Measurements from ENCODE around the gene PPP1R14D. TPM values are rescaled to one million over a fixed set of nuclear protein-coding genes. Genes with fewer than 3 reads are reported as not detected.

PPP1R14D gene
- total RNA-seq, 2 experiments from 2014 or later: not detected

DNA sequence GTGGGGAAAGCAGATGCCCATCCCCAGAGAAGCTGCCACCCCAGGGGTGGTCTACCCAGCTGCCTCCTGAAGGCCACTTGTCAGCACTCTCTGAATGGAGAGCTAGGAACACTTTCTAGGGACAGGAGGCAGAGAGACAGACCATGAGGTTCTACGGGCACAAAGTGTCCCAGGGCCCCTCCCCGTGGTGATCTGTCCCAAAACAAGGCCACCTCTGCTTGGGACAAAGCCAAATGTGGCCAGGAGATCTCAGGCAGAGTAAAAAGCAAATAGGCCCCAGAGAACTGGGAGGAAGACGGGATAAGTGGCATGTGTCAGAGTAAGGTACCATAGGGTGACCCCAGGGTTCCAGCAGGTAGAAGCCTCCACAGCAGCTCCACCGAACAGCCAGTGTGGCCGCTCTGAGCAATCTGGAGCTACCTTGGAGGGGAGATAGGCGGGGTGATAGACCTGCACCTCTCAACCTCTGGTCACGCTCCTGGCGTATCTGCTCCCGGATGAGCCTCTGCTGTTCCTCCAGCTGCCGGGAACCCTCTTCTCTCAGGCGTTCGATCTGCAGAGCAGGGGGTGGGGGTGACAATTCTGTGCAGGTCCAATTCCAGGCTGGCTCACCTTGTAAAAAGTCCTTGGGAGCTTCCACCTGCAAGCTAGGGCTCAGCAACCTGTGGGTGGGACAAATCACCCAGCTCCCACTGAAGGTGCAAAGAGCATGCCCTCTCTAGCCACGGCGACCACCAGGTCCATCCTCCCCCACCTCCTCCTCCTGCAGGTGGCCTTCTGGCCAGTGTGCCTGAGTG lies 52.6 kb downstream of the PPP1R14D start:
- no peak for DNase-seq (ENCODE audit: low spot score)
- Histone ChIP-seq H3K9me3 (ENCODE audit: low read length) (no peaks in the 10 kb centered on the region), H3K4me2 (ENCODE audit: low read length) (no peak overlapping the region), H3K4me3 (ENCODE audit: low read depth, low read length, poor library complexity, severe bottlenecking) (no peak overlapping the region), H3K79me2 (ENCODE audit: insufficient read depth, low read depth, low read length) (no peaks in the 10 kb centered on the region), H3K9me2 (ENCODE audit: insufficient read depth, low read length) (no peaks in the 10 kb centered on the region), H3K4me1 (ENCODE audit: insufficient read depth, low read length, poor library complexity, severe bottlenecking) (peaks cover 6% of the 10 kb centered on the region), H4K20me1 (ENCODE audit: insufficient read depth, low read length) (no peaks in the 10 kb centered on the region), H3K27ac (ENCODE audit: low read depth, low read length, poor library complexity, severe bottlenecking) (no peak overlapping the region), H2AFZ (ENCODE audit: low read length) (no peak overlapping the region), H3K36me3 (ENCODE audit: insufficient read depth, low read length) (peaks cover 69% of the 10 kb centered on the region)
- ChIA-PET CTCF (ENCODE audit: unreplicated experiment) (interaction anchor here (0.8 kb wide), 1 partner anchor 12 kb away, joined by 3 read pairs; the partner anchor contains the start of gene GCHFR), POLR2A (no interaction called here)
- intact Hi-C loops (cut with micrococcal nuclease; ENCODE audit: unreplicated experiment): no loop called here
- TF ChIP-seq, protein P1, sequence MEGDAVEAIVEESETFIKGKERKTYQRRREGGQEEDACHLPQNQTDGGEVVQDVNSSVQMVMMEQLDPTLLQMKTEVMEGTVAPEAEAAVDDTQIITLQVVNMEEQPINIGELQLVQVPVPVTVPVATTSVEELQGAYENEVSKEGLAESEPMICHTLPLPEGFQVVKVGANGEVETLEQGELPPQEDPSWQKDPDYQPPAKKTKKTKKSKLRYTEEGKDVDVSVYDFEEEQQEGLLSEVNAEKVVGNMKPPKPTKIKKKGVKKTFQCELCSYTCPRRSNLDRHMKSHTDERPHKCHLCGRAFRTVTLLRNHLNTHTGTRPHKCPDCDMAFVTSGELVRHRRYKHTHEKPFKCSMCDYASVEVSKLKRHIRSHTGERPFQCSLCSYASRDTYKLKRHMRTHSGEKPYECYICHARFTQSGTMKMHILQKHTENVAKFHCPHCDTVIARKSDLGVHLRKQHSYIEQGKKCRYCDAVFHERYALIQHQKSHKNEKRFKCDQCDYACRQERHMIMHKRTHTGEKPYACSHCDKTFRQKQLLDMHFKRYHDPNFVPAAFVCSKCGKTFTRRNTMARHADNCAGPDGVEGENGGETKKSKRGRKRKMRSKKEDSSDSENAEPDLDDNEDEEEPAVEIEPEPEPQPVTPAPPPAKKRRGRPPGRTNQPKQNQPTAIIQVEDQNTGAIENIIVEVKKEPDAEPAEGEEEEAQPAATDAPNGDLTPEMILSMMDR (conservative IDR thresholded peaks at IDR 0.05; ENCODE audit: low read length): no peak
- BruUV-seq (replicated peaks): no TSS peak

DNA sequence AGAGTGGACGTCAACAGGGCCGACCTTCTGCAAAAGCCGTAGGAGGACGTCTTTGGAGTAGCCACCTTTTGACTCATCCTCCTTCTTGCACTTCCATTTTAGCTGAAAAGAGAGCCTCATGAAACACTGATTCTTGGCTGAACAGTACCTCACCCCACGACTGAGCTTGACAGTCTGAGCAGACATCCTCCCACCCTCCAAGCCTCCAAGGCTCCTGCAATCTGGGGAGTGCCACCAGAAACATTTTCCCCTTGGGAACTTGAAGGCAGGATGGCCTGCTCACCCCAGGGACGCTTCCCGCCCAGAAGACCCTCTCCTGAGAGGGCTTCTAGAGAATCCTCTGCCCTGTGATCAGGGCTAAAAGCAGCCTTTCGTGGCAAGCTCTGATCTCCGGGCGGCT lies 53.5 kb downstream of the PPP1R14D start:
- no peak overlapping the region for H3K4me2 ChIP-seq (ENCODE audit: low read length)
- H3K4me3 ChIP-seq (ENCODE audit: low read depth, low read length, poor library complexity, severe bottlenecking): no peak overlapping the region
- H2AFZ ChIP-seq (ENCODE audit: low read length): no peak overlapping the region
- no peak for DNase-seq (ENCODE audit: low spot score)
- BruUV-seq (replicated peaks): no TSS peak
- no peaks in the 10 kb centered on the region for H4K20me1 ChIP-seq (ENCODE audit: insufficient read depth, low read length)
- no peak overlapping the region for H3K27ac ChIP-seq (ENCODE audit: low read depth, low read length, poor library complexity, severe bottlenecking)
- peaks cover 16% of the 10 kb centered on the region for H3K4me1 ChIP-seq (ENCODE audit: insufficient read depth, low read length, poor library complexity, severe bottlenecking)
- no peaks in the 10 kb centered on the region for H3K79me2 ChIP-seq (ENCODE audit: insufficient read depth, low read depth, low read length)
- no peaks in the 10 kb centered on the region for H3K9me2 ChIP-seq (ENCODE audit: insufficient read depth, low read length)
- no peaks in the 10 kb centered on the region for H3K9me3 ChIP-seq (ENCODE audit: low read length)
- H3K36me3 ChIP-seq (ENCODE audit: insufficient read depth, low read length): peaks cover 69% of the 10 kb centered on the region
- POLR2A ChIA-PET: no interaction called here
- no peak for TF ChIP-seq EZH2phosphoT487 (IDR thresholded peaks at IDR 0.05; ENCODE audit: borderline replicate concordance, low read depth, low read length)
- TF ChIP-seq, protein P1 (conservative IDR thresholded peaks at IDR 0.05; ENCODE audit: low read length): no peak
- intact Hi-C loops (cut with micrococcal nuclease; ENCODE audit: unreplicated experiment): no loop called here
- CTCF ChIA-PET (ENCODE audit: unreplicated experiment): no interaction called here

DNA sequence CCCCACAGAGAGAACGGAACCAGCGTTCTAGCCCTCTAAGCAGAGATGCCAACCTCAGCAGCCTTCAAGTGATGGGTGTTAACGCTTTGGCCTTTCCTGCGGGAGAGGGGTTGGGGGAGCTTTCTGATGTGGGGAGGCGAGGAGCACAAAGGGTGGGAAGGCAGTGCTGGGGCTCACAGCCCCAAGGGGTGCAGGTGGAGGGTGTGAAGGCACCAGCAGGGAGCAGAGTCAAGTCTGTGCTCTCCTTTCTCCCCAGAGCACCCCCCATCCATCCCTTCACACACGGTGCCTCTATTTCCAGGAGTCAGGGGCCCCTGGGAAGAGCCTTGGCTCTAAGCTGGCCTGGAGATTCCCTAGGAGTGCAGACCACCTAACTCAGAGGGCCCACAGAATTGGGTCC lies 54.6 kb downstream of the PPP1R14D start:
- H3K36me3 ChIP-seq (ENCODE audit: insufficient read depth, low read length): peaks cover 60% of the 10 kb centered on the region; the same call in 1 of the 2 replicates
- no peak overlapping the region for H2AFZ ChIP-seq (ENCODE audit: low read length)
- H3K9me2 ChIP-seq (ENCODE audit: insufficient read depth, low read length): no peaks in the 10 kb centered on the region
- H3K4me1 ChIP-seq (ENCODE audit: insufficient read depth, low read length, poor library complexity, severe bottlenecking): peaks cover 27% of the 10 kb centered on the region
- H3K27ac ChIP-seq (ENCODE audit: low read depth, low read length, poor library complexity, severe bottlenecking): no peak overlapping the region
- ChIA-PET POLR2A (no interaction called here), CTCF (ENCODE audit: unreplicated experiment) (no interaction called here)
- TF ChIP-seq, protein P1 (conservative IDR thresholded peaks at IDR 0.05; ENCODE audit: low read length): no peak
- no peak for TF ChIP-seq EZH2phosphoT487 (IDR thresholded peaks at IDR 0.05; ENCODE audit: borderline replicate concordance, low read depth, low read length)
- H3K4me2 ChIP-seq (ENCODE audit: low read length): no peak overlapping the region
- no peaks in the 10 kb centered on the region for H3K9me3 ChIP-seq (ENCODE audit: low read length)
- DNase-seq (ENCODE audit: low spot score): no peak
- H4K20me1 ChIP-seq (ENCODE audit: insufficient read depth, low read length): no peaks in the 10 kb centered on the region
- no peak overlapping the region for H3K4me3 ChIP-seq (ENCODE audit: low read depth, low read length, poor library complexity, severe bottlenecking)
- H3K79me2 ChIP-seq (ENCODE audit: insufficient read depth, low read depth, low read length): no peaks in the 10 kb centered on the region
- no TSS peak for BruUV-seq (replicated peaks)
- intact Hi-C loops (cut with micrococcal nuclease; ENCODE audit: unreplicated experiment): no loop called here

Data from OCI-LY7 (cell line).